Liver (tissue), 9 donors: Measurements from ENCODE around the gene ERFE. TPM values are rescaled to one million over a fixed set of nuclear protein-coding genes. Genes with fewer than 3 reads are reported as not detected.

Experiments used
- DNase-seq: peaks from one replicate; pipeline ENCODE4 v3.0.0-alpha.2; 2017; ENCODE audit warnings: low spot score
- H3K27ac ChIP-seq, 2 donors: one replicate each; pipeline ENCODE4 v1.7.0; 2013; ENCODE audit warnings: inconsistent platforms in 2 of 2, low read length in 2 of 2, control low read depth in 1 of 2, low read depth in 1 of 2, mild to moderate bottlenecking in 1 of 2
- H3K27me3 ChIP-seq, 4 donors: one replicate each; pipeline versions ENCODE4 v1.6.1 to v1.7.0; 2013; ENCODE audit warnings: low read length in 3 of 4, inconsistent platforms in 1 of 4, mild to moderate bottlenecking in 1 of 4, moderate library complexity in 1 of 4; ENCODE audit not compliant: control insufficient read depth in 4 of 4, insufficient read depth in 4 of 4
- H3K36me3 ChIP-seq, 4 donors: one replicate each; pipeline versions ENCODE4 v1.6.1 to v1.7.0; 2013; ENCODE audit warnings: low read length in 3 of 4, mild to moderate bottlenecking in 3 of 4, low read depth in 1 of 4, moderate library complexity in 1 of 4; ENCODE audit not compliant: control insufficient read depth in 4 of 4, insufficient read depth in 3 of 4
- H3K4me1 ChIP-seq, 4 donors: one replicate each; pipeline versions ENCODE4 v1.6.1 to v1.7.0; 2013; ENCODE audit warnings: low read length in 3 of 4, mild to moderate bottlenecking in 3 of 4, moderate library complexity in 1 of 4; ENCODE audit not compliant: control insufficient read depth in 4 of 4, insufficient read depth in 4 of 4
- H3K4me3 ChIP-seq, 3 donors: one replicate each; pipeline versions ENCODE4 v1.6.1 to v1.7.0; 2013; ENCODE audit warnings: low read length in 3 of 3, control low read depth in 1 of 3, low read depth in 1 of 3, mild to moderate bottlenecking in 1 of 3
- H3K9ac ChIP-seq, 2 donors: one replicate each; pipeline ENCODE4 v1.7.0; 2013; ENCODE audit warnings: low read length in 2 of 2, mild to moderate bottlenecking in 2 of 2, moderate library complexity in 2 of 2, control low read depth in 1 of 2, low read depth in 1 of 2
- H3K9me3 ChIP-seq, 4 donors: one replicate each; pipeline versions ENCODE4 v1.6.1 to v1.7.0; 2013; ENCODE audit warnings: low read length in 3 of 4; ENCODE audit not compliant: control insufficient read depth in 4 of 4
- ATF3 ChIP-seq: IDR thresholded peaks from 2 replicates; pipeline ENCODE4 v1.6.1; 2016; ENCODE audit warnings: antibody characterized with exemption
- CTCF ChIP-seq: fragments of 150-350 bp; IDR thresholded peaks from 2 replicates; pipeline ENCODE4 v1.5.1; 2017; ENCODE audit warnings: improper control_type of control experiment, low read depth, low read length; ENCODE audit not compliant: missing input control
- FOXA1 ChIP-seq: IDR thresholded peaks from 2 replicates; pipeline ENCODE4 v1.6.1; 2016; ENCODE audit warnings: antibody characterized with exemption
- FOXA2 ChIP-seq: IDR thresholded peaks from 2 replicates; pipeline ENCODE4 v1.6.1; 2016; ENCODE audit warnings: antibody characterized with exemption
- GABPA ChIP-seq, 2 donors: IDR thresholded peaks in 1 of 2; conservative IDR thresholded peaks in 1 of 2; 2 replicates each; pipeline ENCODE4 v1.6.1; 2016; ENCODE audit warnings: antibody characterized with exemption in 2 of 2, mild to moderate bottlenecking in 1 of 2, moderate library complexity in 1 of 2
- HNF4A ChIP-seq, 2 donors: conservative IDR thresholded peaks; 2 replicates each; pipeline ENCODE4 v1.6.1; 2016; ENCODE audit warnings: antibody characterized with exemption in 2 of 2, mild to moderate bottlenecking in 2 of 2
- HNF4G ChIP-seq: IDR thresholded peaks from 2 replicates; pipeline ENCODE4 v1.6.1; 2016; ENCODE audit warnings: antibody characterized with exemption
- JUND ChIP-seq, 2 donors: IDR thresholded peaks; 2 replicates each; pipeline ENCODE4 v1.6.1; 2016; ENCODE audit warnings: antibody characterized with exemption in 2 of 2
- MAX ChIP-seq: IDR thresholded peaks from 2 replicates; pipeline ENCODE4 v1.6.1; 2016; ENCODE audit warnings: antibody characterized with exemption
- NR2F2 ChIP-seq: IDR thresholded peaks from 2 replicates; pipeline ENCODE4 v1.6.1; 2016; ENCODE audit warnings: antibody characterized with exemption
- RAD21 ChIP-seq, 2 donors: IDR thresholded peaks; 2 replicates each; pipeline ENCODE4 v1.6.1; 2016; ENCODE audit warnings: antibody characterized with exemption in 2 of 2, mild to moderate bottlenecking in 2 of 2
- REST ChIP-seq: IDR thresholded peaks from 2 replicates; pipeline ENCODE4 v1.6.1; 2016; ENCODE audit warnings: antibody characterized with exemption, mild to moderate bottlenecking
- RXRA ChIP-seq, 2 donors: IDR thresholded peaks; 2 replicates each; pipeline ENCODE4 v1.6.1; 2017 to 2018; ENCODE audit warnings: antibody characterized with exemption in 2 of 2, mild to moderate bottlenecking in 1 of 2
- TAF1 ChIP-seq: conservative IDR thresholded peaks from 2 replicates; pipeline ENCODE4 v1.6.1; 2016; ENCODE audit warnings: antibody characterized with exemption, mild to moderate bottlenecking
- ZBTB33 ChIP-seq: IDR thresholded peaks from 2 replicates; pipeline ENCODE4 v1.6.1; 2016; ENCODE audit warnings: antibody characterized with exemption
- WGBS: extraction: QIAGEN DNeasy Blood & Tissue Kit; methylation state at CpG from one replicate; pipeline ENCODE4 v1.1.7; 2013; 5-methylcytosine and 5-hydroxymethylcytosine counted together
- polyA plus RNA-seq, 2 donors: library from polyadenylated mRNA; stranded (reverse) in 1 of 2; unstranded in 1 of 2; fragments of 200-250 nt in 1 of 2; fragments of >200 nt in 1 of 2; fragmentation: Nextera tagmentation in 1 of 2; extraction: Ambion mirVana in 1 of 2; gene quantifications; one replicate each; pipeline versions ENCODE4 v1.2.1 to v1.2.3, GENCODE V29; 2013 to 2015
- total RNA-seq, 2 donors: library from RNA; depleted of rRNA; stranded (reverse); fragments of >200 nt; gene quantifications; one replicate each; pipeline ENCODE4 v1.2.3, GENCODE V29; 2014
- donor health status: healthy.
- donor health status: healthy.
- donor health status: healthy.
- donor health status: healthy.
- donor health status: healthy.

The ERFE gene
- total and polyA plus RNA-seq, 4 donors = 0.17 to 14.0 TPM; not detected in 2

- no peak for TF ChIP-seq REST
Observed at GRCh38 chr2:238130696-238131628, 27.8 kb upstream of the ERFE start (continued).

GRCh38 chr2:238131761-238132462 lies 26.9 kb upstream of the ERFE start:
- Histone ChIP-seq H3K4me1 (peaks cover 0 to 2% (median 1%) of the 10 kb centered on the region in 4 donors), H3K36me3 (no peaks in the 10 kb centered on the region), H3K27ac (no peak overlapping the region), H3K9me3 (no peaks in the 10 kb centered on the region), H3K9ac (no peak overlapping the region), H3K4me3 (no peak overlapping the region), H3K27me3 (no peaks in the 10 kb centered on the region)
- TF ChIP-seq GABPA (IDR thresholded peaks at IDR 0.05 in 1 of 2, conservative IDR thresholded peaks at IDR 0.05 in 1 of 2) (no peak), RXRA (IDR thresholded peaks at IDR 0.05) (no peak), REST (no peak), HNF4G (no peak), JUND (IDR thresholded peaks at IDR 0.05) (no peak), ATF3 (no peak), FOXA2 (no peak), FOXA1 (no peak), CTCF (no peak), NR2F2 (no peak), ZBTB33 (no peak), TAF1 (no peak), HNF4A (conservative IDR thresholded peaks at IDR 0.05) (no peak), MAX (no peak), RAD21 (IDR thresholded peaks at IDR 0.05) (no peak)
- no peak for DNase-seq
- WGBS = 95% methylated on average over 14 of the region's 14 CpGs
